Measurements from ENCODE around the gene DCLK3. TPM values are rescaled to one million over a fixed set of nuclear protein-coding genes. Genes with fewer than 3 reads are reported as not detected.

The DCLK3 gene
- total RNA-seq, 1 donor: under 0.01 TPM

DNA sequence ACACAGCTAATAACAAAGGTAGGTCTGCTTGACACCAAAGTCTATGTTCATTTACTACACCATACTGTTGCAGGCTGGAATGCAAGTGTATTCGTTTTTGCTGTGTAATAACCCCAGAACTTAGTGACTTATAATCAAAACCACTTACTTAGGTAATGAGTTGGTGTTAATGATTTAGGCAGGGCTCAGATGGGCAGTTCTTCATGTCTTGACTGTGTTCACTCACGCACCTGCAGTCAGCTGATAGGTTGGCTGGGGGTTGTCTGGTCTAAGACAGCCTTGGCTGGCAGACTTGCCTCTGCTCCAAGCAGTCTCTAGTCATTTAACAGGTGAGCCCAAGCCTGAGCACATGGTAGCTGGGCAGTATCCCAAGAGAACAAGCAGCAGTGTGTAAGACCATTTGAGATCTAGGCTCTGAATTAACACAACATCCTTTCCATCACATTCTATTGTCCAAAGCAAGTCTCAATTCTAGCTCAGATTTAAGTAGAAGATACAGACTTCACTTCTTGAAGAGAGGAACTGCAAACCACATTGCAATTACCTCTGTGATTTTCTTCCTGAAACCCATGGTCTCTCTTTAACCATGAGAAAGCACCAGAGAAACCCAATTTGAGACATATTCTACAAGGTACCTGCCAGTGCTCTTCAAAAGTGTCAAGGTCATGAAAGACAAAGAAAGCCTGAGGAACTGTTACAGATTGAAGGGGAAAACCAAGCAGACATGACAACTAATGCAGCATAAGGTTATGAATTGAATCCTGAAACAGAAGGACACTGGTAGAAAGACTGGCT, 13.3 kb upstream of the DCLK3 start:
- Histone ChIP-seq H3K4me3 (ENCODE audit: low read length) (no peak overlapping the region), H3K27me3 (ENCODE audit: insufficient read depth, low read length) (no peaks in the 10 kb centered on the region), H3K9me3 (ENCODE audit: low read depth, low read length) (no peaks in the 10 kb centered on the region), H3K4me1 (ENCODE audit: insufficient read depth, low read length) (no peaks in the 10 kb centered on the region)

DNA sequence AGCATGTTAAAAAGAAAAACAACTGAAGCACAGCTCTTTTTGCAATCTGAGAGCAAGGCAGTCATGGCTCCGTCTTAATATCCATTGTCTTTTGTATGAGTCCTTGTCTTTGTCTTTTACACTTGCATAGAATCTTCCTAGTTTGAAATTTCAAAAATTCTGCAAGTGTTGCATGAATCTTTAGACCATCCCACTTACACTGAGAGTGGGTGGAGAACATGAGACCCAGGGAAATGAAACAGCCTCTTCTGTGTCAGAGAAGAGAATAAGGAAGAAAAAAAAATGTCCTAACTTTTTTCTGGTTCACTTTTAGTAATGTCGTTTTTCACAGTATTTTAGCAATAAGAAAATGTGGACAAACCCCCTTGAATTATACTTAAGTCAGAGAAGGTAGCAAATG, 12.1 kb upstream of the DCLK3 start:
- no peak overlapping the region for H3K4me3 ChIP-seq (ENCODE audit: low read length)
- H3K4me1 ChIP-seq (ENCODE audit: insufficient read depth, low read length): no peaks in the 10 kb centered on the region
- H3K9me3 ChIP-seq (ENCODE audit: low read depth, low read length): no peaks in the 10 kb centered on the region
- H3K27me3 ChIP-seq (ENCODE audit: insufficient read depth, low read length): no peaks in the 10 kb centered on the region

DNA sequence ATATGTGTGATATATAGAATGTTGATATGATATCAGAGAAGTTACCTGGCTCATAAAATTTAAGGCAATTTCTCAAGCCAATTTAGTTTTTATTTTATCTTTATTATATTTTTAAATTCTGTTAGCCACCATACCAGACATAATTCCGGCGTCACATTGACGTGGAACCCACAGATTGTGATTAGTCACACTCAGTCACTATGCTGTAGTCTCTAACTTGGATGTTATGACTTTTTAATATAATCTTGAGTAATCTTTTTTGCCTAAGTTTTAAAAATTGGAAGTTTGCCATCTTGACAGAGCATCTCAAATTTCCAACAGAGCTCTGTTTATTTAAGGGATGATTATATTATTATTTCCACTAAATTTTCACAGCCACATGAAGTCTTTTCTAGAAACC, 9.7 kb upstream of the DCLK3 start:
- H3K4me3 ChIP-seq (ENCODE audit: low read length): no peak overlapping the region
- no peaks in the 10 kb centered on the region for H3K9me3 ChIP-seq (ENCODE audit: low read depth, low read length)
- H3K27me3 ChIP-seq (ENCODE audit: insufficient read depth, low read length): no peaks in the 10 kb centered on the region
- no peaks in the 10 kb centered on the region for H3K4me1 ChIP-seq (ENCODE audit: insufficient read depth, low read length)

GRCh38 chr3:36771931-36772330, 7.6 kb upstream of the DCLK3 start:
- Histone ChIP-seq H3K4me1 (ENCODE audit: insufficient read depth, low read length) (no peaks in the 10 kb centered on the region), H3K4me3 (ENCODE audit: low read length) (no peak overlapping the region), H3K9me3 (ENCODE audit: low read depth, low read length) (no peaks in the 10 kb centered on the region), H3K27me3 (ENCODE audit: insufficient read depth, low read length) (no peaks in the 10 kb centered on the region)

DNA sequence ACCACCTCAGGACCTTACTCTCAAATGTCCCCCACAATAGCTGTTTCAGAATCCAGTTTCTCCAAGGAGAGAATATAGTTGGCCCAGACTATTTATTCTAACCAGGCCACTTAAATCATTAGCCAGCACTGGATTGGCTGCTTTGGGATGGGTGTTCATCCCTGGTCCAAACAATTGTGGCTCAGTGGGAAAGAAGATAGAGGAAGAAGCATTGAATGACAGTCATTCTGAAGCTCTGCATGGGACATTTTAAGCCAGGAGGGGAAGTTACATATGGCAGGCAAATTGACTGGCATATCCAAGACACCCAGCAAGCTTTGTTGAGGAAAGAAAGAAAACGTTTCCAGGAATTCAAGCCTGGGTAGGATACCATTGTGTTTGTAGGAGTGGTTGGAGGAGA, 5.6 kb upstream of the DCLK3 start:
- H3K27me3 ChIP-seq (ENCODE audit: insufficient read depth, low read length): peaks cover 17% of the 10 kb centered on the region
- no peaks in the 10 kb centered on the region for H3K4me1 ChIP-seq (ENCODE audit: insufficient read depth, low read length)
- H3K9me3 ChIP-seq (ENCODE audit: low read depth, low read length): no peaks in the 10 kb centered on the region
- H3K4me3 ChIP-seq (ENCODE audit: low read length): no peak overlapping the region

DNA sequence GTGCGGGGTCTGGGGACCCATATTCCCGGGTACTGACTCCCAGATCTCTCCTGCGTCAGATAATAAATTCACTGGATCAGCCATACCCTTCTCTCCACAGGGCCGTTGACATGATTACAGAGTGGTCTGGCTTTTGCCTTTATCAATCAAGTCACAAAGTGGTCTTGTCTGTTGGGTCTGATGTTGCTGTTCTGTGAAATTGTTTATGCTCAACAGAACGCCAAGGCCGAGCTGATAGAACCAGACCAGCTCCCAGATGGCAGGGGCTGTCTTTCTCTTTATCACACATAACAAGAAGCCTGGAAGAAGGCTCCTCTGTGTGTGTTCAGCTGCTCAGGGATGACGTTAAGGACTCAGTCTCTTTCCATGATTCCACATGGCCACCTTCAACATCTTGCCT, 751 bp upstream of the DCLK3 start:
- no peak overlapping the region for H3K4me3 ChIP-seq (ENCODE audit: low read length)
- peaks cover 48% of the 10 kb centered on the region for H3K27me3 ChIP-seq (ENCODE audit: insufficient read depth, low read length)
- H3K9me3 ChIP-seq (ENCODE audit: low read depth, low read length): no peaks in the 10 kb centered on the region
- no peaks in the 10 kb centered on the region for H3K4me1 ChIP-seq (ENCODE audit: insufficient read depth, low read length)

- no peak overlapping the region for H3K4me3 ChIP-seq (ENCODE audit: low read length)
These were observed 318 bp upstream of the DCLK3 start for GRCh38 chr3:36764704-36765038.

DNA sequence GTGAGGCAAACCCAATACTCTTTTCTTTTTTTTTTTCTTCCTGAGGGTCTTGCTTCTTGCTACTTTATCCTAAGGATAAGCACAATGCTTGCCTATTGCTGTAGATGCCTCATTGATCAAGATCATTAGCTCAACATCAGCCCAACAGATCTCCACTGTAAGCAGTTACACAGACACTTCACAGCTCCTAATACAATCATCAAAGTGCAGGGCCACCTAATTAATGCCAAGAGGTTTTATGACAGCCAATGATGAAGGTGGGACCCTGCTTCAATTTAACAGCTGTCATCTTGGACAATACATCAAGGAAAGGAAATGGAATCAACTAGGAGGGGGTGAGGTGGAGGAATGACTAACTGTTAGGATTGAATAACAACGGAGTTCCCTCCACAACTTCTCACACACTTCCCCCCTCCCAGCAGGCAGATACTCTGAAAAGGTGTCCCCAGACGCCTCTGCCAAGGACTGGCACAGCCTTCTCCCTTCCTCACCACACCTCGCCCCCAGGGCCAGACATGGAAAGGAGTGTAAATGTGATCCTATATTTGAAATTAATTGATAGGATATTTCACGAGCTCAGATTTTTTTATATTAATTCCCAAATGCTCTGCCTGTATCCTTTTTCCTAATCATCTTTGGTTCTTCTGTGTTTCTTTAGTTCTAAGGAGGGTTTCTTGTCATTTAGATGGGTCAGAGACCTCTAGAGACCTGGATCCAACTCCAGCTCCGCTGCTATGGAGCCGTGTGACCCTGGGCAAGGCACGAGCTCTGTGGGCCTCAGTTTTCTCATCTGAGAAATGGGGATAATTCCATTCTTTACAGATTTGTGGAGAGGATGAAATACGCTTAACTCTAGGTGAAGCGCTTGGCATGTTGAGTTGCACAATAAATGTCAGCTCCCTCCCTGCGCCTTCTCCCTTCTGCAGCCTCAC, 1.2 kb downstream of the DCLK3 start:
- H3K27me3 ChIP-seq (ENCODE audit: insufficient read depth, low read length): peaks cover 48% of the 10 kb centered on the region
- no peak overlapping the region for H3K4me3 ChIP-seq (ENCODE audit: low read length)
- H3K4me1 ChIP-seq (ENCODE audit: insufficient read depth, low read length): no peaks in the 10 kb centered on the region

More at GRCh38 chr3:36764704-36765038, 318 bp upstream of the DCLK3 start:
- peaks cover 48% of the 10 kb centered on the region for H3K27me3 ChIP-seq (ENCODE audit: insufficient read depth, low read length)
- H3K9me3 ChIP-seq (ENCODE audit: low read depth, low read length): no peaks in the 10 kb centered on the region
- no peaks in the 10 kb centered on the region for H3K4me1 ChIP-seq (ENCODE audit: insufficient read depth, low read length)

GRCh38 chr3:36761779-36762178, 2.6 kb downstream of the DCLK3 start:
- H3K4me3 ChIP-seq (ENCODE audit: low read length): no peak overlapping the region
- H3K9me3 ChIP-seq (ENCODE audit: low read depth, low read length): no peaks in the 10 kb centered on the region
- H3K27me3 ChIP-seq (ENCODE audit: insufficient read depth, low read length): peaks cover 48% of the 10 kb centered on the region
- H3K4me1 ChIP-seq (ENCODE audit: insufficient read depth, low read length): no peaks in the 10 kb centered on the region

More for the DNA sequence above, 1.2 kb downstream of the DCLK3 start:
- H3K9me3 ChIP-seq (ENCODE audit: low read depth, low read length): no peaks in the 10 kb centered on the region

GRCh38 chr3:36756269-36756668, 8.1 kb downstream of the DCLK3 start:
- H3K9me3 ChIP-seq (ENCODE audit: low read depth, low read length): no peaks in the 10 kb centered on the region
- no peak overlapping the region for H3K4me3 ChIP-seq (ENCODE audit: low read length)
- no peaks in the 10 kb centered on the region for H3K4me1 ChIP-seq (ENCODE audit: insufficient read depth, low read length)
- H3K27me3 ChIP-seq (ENCODE audit: insufficient read depth, low read length): no peaks in the 10 kb centered on the region

DNA sequence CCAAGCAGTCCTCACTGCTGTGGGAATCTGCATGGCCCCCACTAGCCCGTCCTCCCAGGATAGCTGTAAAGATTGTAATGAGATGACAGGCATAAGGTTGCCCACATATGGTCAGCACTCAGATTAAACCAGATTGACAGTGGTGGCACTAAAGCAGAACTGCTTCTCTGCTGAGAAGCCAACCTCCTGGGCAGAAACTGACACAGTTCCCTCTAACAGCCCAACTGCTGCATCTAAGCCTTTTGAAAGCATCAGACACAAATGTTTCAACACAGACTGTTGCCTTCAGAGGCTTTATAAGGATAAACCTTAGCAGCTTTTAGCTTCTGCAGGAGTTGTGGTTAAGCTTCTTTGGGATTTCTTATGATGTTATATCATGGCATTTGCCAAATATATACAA, 13.0 kb downstream of the DCLK3 start:
- Histone ChIP-seq H3K9me3 (ENCODE audit: low read depth, low read length) (no peaks in the 10 kb centered on the region), H3K27me3 (ENCODE audit: insufficient read depth, low read length) (no peaks in the 10 kb centered on the region), H3K4me1 (ENCODE audit: insufficient read depth, low read length) (no peaks in the 10 kb centered on the region), H3K4me3 (ENCODE audit: low read length) (no peak overlapping the region)

- Histone ChIP-seq H3K9me3 (ENCODE audit: low read depth, low read length) (no peaks in the 10 kb centered on the region), H3K4me1 (ENCODE audit: insufficient read depth, low read length) (no peaks in the 10 kb centered on the region), H3K27me3 (ENCODE audit: insufficient read depth, low read length) (no peaks in the 10 kb centered on the region), H3K4me3 (ENCODE audit: low read length) (no peak overlapping the region)
These were observed 13.6 kb downstream of the DCLK3 start for GRCh38 chr3:36750737-36751136.

DNA sequence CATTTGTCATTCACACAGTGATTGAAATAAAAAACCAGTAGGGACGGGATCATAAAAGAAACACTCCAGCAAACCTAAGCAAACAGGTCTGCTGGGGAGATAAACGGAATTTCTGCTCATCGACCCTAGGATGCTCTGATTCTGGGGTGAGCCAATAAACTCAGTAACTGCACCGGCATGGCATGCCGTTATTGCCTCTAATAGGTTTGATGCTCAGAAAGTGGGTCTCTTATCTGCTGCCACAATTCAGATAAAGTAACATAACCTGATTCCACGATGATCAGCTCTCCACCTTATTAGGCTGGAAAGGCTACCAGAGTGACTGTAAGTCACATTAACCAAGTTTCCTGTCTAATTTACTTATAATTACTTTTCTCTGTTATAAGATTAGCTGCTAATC, 19.6 kb downstream of the DCLK3 start:
- Histone ChIP-seq H3K27me3 (ENCODE audit: insufficient read depth, low read length) (no peaks in the 10 kb centered on the region), H3K4me3 (ENCODE audit: low read length) (no peak overlapping the region), H3K4me1 (ENCODE audit: insufficient read depth, low read length) (no peaks in the 10 kb centered on the region), H3K9me3 (ENCODE audit: low read depth, low read length) (no peaks in the 10 kb centered on the region)

DNA sequence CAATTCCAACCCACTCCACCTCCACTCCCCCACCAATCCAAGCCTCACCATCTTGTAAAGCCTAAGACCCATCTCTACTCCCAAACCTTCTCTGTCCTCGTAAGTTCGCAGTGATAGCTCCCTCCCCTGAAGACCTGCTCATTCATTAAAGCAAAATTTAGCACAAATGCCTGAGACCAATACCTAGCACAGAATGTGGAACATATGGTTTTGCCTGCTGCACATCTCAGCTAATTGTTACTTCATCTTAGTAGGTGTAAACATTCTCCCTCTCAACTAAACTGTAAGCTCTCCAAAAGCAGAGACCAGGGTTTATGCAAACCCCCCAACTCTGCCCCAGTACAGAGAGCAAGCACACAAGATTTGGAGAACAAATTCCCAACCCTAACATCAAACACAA, 20.5 kb downstream of the DCLK3 start:
- Histone ChIP-seq H3K4me3 (ENCODE audit: low read length) (no peak overlapping the region), H3K27me3 (ENCODE audit: insufficient read depth, low read length) (no peaks in the 10 kb centered on the region), H3K9me3 (ENCODE audit: low read depth, low read length) (no peaks in the 10 kb centered on the region), H3K4me1 (ENCODE audit: insufficient read depth, low read length) (no peaks in the 10 kb centered on the region)

DNA sequence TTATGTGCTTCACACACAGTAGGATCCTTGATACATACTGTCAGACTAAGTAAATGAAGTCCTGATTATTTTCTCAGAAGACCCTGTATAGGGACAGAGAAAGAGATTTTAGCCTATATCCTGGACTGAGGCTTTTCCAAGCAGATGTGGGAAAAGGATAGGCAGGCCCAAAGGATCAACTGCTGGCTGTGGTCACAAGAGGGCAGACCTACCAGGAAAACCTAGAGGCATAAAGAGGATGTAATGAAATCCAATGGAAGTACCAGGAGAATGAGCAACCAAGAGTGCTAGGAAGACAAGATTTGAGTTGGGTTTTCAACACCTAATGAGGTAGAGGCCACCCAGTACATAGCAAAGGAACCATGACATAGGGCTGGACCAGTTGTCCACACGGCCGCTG, 23.1 kb downstream of the DCLK3 start:
- H3K4me3 ChIP-seq (ENCODE audit: low read length): no peak overlapping the region
- no peaks in the 10 kb centered on the region for H3K9me3 ChIP-seq (ENCODE audit: low read depth, low read length)
- no peaks in the 10 kb centered on the region for H3K4me1 ChIP-seq (ENCODE audit: insufficient read depth, low read length)
- no peaks in the 10 kb centered on the region for H3K27me3 ChIP-seq (ENCODE audit: insufficient read depth, low read length)

Measured in mononuclear cell (primary cell).